HL-60/S4 (cell line): ENCODE results near the gene CLCNKA.

Experiments
- in situ Hi-C: fragments of 300-500 bp; cut with MboI; formaldehyde crosslinking; loops from 2 replicates; pipeline ENCODE4 v1.14.3; 2022; ENCODE audit warnings: low sequenced_read_pairs

CLCNKA gene

DNA sequence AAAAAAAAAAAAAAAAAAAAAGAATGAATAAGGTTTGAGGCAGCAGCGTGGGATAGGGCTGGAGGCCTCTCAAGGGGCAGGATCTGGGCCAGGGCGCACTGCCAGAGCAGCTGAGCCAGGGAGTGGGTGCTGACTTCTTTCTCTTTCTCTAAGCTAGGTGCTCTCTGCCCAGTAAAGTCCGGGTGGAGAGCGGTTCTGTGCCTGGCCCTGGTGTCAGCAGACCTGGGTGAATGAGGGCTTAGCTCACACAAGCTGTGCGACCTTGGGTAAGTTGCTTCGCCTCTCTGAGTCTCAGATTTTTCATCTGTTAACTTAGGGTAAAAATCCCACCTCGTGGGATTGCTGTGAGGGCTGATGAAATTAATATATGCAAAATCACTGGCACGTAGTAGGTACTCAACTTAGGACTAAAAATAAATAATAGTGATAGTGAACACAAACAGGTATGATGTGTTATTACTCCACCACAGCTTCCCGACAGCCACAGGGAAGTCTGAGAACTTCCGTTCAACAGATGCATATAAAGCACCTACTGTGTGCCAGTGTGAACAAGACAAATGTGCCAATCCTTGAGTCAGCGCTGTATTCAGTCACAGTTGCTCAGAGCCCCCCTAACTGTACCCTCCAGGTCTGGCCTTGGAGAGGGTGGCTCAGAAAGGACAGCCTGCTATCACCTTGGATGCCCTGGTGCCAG lies 53.6 kb downstream of the CLCNKA start:
- in situ Hi-C loops = loop anchor here (25.0 kb wide), 1 partner anchor 287 kb away; the partner anchor contains the start of genes FBXO42 and SZRD1

GRCh38 chr1:16076031-16076864 lies 54.4 kb downstream of the CLCNKA start:
- in situ Hi-C loops = loop anchor here (25.0 kb wide), 1 partner anchor 286 kb away; the partner anchor contains the start of genes FBXO42 and SZRD1

DNA sequence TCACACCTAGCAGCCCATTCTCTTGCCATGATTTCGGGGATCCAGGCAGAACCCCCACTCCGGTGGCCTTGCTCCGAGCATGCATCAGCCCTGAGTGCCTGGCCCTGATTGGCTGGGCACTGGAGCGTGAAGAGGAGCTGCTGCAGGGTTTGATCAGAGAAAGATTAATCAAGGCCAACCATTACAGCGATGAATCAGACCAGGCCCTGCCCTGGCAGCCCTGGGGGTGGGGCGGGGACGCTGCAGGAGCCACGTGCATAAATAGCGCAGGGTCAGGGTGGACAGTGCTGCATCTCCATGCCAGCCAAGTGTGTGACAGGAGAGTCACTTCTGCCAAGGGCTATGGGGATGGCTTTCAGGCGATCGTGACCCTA lies 55.0 kb downstream of the CLCNKA start:
- in situ Hi-C loops = loop anchor here (25.0 kb wide), 1 partner anchor 285 kb away; the partner anchor contains the start of genes FBXO42 and SZRD1

GRCh38 chr1:16077406-16078245 lies 55.8 kb downstream of the CLCNKA start:
- in situ Hi-C loops = loop anchor here (25.0 kb wide), 1 partner anchor 285 kb away; the partner anchor contains the start of genes FBXO42 and SZRD1

DNA sequence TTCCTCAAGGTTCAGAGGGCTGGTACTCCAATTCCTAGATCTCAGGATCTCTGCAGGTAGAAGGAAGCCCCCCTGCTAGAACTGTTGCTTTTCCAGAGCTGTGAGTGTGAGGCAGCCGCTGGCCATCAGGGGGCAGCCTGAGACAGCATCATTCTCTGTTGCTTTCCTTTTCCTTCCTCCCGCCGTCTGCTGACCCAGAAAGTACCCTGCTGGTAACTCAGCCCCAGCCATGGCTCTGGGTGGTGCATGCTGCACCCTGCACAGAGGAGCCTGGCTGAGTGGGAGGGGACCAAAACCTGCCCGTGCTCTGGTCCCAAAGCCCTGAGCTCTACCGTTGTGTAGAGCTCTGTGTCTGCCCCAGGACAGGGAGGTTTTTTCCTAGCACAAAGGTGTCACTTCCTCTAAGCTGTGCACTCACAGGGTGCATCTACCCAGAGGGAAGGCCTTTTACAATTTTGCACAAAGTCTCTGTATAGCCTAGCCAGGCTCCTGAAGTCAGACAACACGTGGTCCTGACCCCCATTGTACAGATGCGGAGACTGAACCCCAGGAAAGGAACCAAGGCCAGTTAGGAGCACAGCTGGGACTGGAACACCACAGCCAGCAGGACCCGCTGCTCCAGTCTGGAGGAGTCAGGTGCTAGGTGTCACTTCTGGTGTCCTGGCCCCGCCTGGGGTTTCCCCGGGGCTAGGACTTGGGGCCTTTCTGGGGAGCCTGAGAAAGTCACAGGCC lies 57.3 kb downstream of the CLCNKA start:
- in situ Hi-C loops = loop anchor here (25.0 kb wide), 1 partner anchor 283 kb away; the partner anchor contains the start of genes FBXO42 and SZRD1

DNA sequence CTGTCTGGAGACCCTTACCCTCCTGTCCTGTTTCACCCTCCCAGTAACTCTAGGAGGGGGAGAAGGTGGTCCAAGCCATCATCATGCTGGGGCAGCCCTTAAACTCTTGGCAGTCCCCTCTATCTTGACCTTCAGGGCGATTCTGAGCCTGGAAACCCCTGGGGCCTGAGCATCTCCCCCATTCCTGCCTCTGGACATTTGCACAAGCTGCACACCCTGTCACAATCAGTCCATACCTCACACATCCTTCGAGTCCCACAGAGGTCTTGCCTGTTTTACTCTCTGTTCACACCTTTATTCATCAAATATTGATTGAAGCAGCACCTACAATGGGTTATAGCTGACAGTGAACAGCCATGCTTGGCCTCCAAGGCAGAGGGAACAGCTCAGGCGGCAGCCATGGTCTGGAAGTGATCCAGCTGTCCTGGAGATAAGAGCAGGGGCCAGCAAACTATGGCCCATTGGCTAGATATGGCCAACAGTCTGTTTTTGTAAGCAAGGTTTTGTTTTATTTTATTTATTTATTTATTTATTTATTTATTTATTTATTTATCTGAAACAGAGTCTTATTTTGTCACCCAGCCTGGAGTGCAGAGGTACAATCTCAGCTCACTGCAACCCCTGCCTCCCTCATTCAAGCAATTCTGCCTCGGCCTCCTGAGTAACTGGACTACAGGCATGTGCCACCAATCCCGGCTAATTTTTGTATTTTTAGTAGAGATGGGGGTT lies 58.8 kb downstream of the CLCNKA start:
- in situ Hi-C loops = loop anchor here (5.0 to 25.0 kb wide), 2 partner anchors 107 to 282 kb away; partner anchors contain the start of genes FBXO42 and SZRD1

DNA sequence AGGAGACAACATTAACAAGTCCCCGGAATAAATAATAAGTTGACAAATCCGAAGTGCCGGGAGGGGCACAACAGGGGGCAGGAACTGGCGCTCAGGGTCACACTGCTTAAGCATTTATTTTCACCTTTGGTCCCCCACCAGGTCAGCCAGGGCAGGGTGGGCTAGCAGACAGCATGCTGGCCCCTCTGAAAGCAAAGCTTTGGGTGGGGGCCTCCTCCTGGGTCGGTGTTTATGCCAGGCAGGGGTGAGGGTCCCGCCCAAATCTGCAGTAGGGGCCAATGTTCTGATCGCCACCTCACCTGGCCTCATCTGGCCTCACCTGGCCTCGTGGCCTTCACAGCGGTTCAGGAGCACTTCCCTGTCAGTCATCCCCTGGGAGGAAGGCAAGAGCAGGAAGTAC lies 59.8 kb downstream of the CLCNKA start:
- in situ Hi-C loops = loop anchor here (5.0 to 25.0 kb wide), 2 partner anchors 106 to 281 kb away; partner anchors contain the start of genes FBXO42 and SZRD1

GRCh38 chr1:16082283-16083038 lies 60.6 kb downstream of the CLCNKA start:
- in situ Hi-C loops = loop anchor here (5.0 to 25.0 kb wide), 2 partner anchors 105 to 280 kb away; partner anchors contain the start of genes FBXO42 and SZRD1

GRCh38 chr1:16083486-16083885 lies 61.6 kb downstream of the CLCNKA start:
- in situ Hi-C loops = loop anchor here (5.0 to 25.0 kb wide), 2 partner anchors 104 to 279 kb away; partner anchors contain the start of genes FBXO42 and SZRD1
